K562 (cell line): Measurements from ENCODE around the gene FCGR3A. TPM values are rescaled to one million over a fixed set of nuclear protein-coding genes. Genes with fewer than 3 reads are reported as not detected.

Experiments used
- FOXM1 ChIP-seq, 2 experiments: fragments of 450-650 bp in 1 of 2; sonication (generic) in 1 of 2; formaldehyde crosslinking in 1 of 2; IDR thresholded peaks; 2 replicates each; pipeline versions ENCODE4 v1.6.1 to v1.9.0; 2017 to 2022; ENCODE audit warnings: low read depth in 2 of 2, mild to moderate bottlenecking in 2 of 2, missing genetic modification reagents in 1 of 2, moderate library complexity in 1 of 2
- HMG20A ChIP-seq: fragments of 450-650 bp; formaldehyde crosslinking; conservative IDR thresholded peaks from 2 replicates; pipeline ENCODE4 v1.4.0; 2020; ENCODE audit warnings: mild to moderate bottlenecking, mixed read lengths
- ID3 ChIP-seq, 2 experiments: fragments of 250-450 bp in 1 of 2; fragments of 450-650 bp in 1 of 2; sonication (Bioruptor Pico) in 1 of 2; IDR thresholded peaks; 2 replicates each; pipeline versions ENCODE4 v1.6.1 to v1.8.0; 2016 to 2021; ENCODE audit warnings: mild to moderate bottlenecking in 2 of 2, moderate library complexity in 2 of 2, missing compliant biosample characterization in 1 of 2, missing genetic modification characterization in 1 of 2
- NFIC ChIP-seq: fragments of 450-650 bp; IDR thresholded peaks from 2 replicates; pipeline ENCODE4 v1.6.1; 2017; ENCODE audit warnings: mild to moderate bottlenecking, inconsistent platforms
- PTBP1 ChIP-seq: fragments of 200-400 bp; formaldehyde crosslinking; IDR thresholded peaks from 2 replicates; pipeline ENCODE4 v1.6.1; 2017; ENCODE audit warnings: low read depth, low read length
- RBFOX2 ChIP-seq: fragments of 200-400 bp; formaldehyde crosslinking; IDR thresholded peaks from 2 replicates; pipeline ENCODE4 v1.6.1; 2017; ENCODE audit warnings: low read depth, mild to moderate bottlenecking, low read length, moderate library complexity
- RFX1 ChIP-seq: fragments of 450-650 bp; IDR thresholded peaks from 2 replicates; pipeline ENCODE4 v1.6.1; 2016; ENCODE audit warnings: mild to moderate bottlenecking, moderate library complexity
- ZMIZ1 ChIP-seq, 2 experiments: fragments of 150-350 bp in 1 of 2; IDR thresholded peaks; 2 replicates each; pipeline ENCODE4 v1.6.1; 2012 to 2016; ENCODE audit warnings: low read depth in 2 of 2, low read length in 2 of 2, mild to moderate bottlenecking in 1 of 2, moderate library complexity in 1 of 2
- ZNF165 ChIP-seq: fragments of 250-450 bp; sonication (Bioruptor Pico); IDR thresholded peaks from 2 replicates; pipeline ENCODE4 v1.4.0; 2020; ENCODE audit warnings: borderline replicate concordance
- polyA plus RNA-seq, 8 experiments: library from polyadenylated mRNA; depleted of rRNA in 4 of 8; stranded (reverse) in 5 of 8; unstranded in 3 of 8; fragments of >200 nt; fragmentation: Nextera tagmentation in 2 of 8; fragmentation: Illumina TruSeq in 1 of 8; extraction: Ambion mirVana in 2 of 8; extraction: Trizol in 1 of 8; gene quantifications; 2 replicates each; pipeline versions ENCODE4 v1.2.1 to v1.2.3, GENCODE V29; 2011 to 2014; ENCODE audit warnings: inconsistent platforms in 1 of 8, missing spikeins in 1 of 8
- total RNA-seq, 7 experiments: library from RNA; depleted of rRNA in 6 of 7; stranded (reverse); fragments of >200 nt in 6 of 7; fragmentation: Illumina TruSeq in 2 of 7; extraction: Trizol in 2 of 7; gene quantifications; 2 replicates each; pipeline versions ENCODE4 v1.2.1 to v1.2.3, GENCODE V29; 2011 to 2021; ENCODE audit warnings: low replicate concordance in 1 of 7
- TF ChIP-seq, protein P1 (sequence below): fragments of 450-650 bp; formaldehyde crosslinking; IDR thresholded peaks from 2 replicates; pipeline ENCODE4 v1.4.0; 2020; ENCODE audit warnings: mild to moderate bottlenecking, moderate library complexity
- TF ChIP-seq, protein P2 (sequence below): sonication (generic); formaldehyde crosslinking; IDR thresholded peaks from 2 replicates; pipeline ENCODE4 v1.9.0; 2022; ENCODE audit warnings: mild to moderate bottlenecking, missing genetic modification reagents

The FCGR3A gene
- total and polyA plus RNA-seq, 9 of the 15 experiments (the other 6 are each of a cell fraction or from before 2014, with no cell fraction given) = 0.04 to 0.29 (median 0.14) TPM; not detected in 3

DNA sequence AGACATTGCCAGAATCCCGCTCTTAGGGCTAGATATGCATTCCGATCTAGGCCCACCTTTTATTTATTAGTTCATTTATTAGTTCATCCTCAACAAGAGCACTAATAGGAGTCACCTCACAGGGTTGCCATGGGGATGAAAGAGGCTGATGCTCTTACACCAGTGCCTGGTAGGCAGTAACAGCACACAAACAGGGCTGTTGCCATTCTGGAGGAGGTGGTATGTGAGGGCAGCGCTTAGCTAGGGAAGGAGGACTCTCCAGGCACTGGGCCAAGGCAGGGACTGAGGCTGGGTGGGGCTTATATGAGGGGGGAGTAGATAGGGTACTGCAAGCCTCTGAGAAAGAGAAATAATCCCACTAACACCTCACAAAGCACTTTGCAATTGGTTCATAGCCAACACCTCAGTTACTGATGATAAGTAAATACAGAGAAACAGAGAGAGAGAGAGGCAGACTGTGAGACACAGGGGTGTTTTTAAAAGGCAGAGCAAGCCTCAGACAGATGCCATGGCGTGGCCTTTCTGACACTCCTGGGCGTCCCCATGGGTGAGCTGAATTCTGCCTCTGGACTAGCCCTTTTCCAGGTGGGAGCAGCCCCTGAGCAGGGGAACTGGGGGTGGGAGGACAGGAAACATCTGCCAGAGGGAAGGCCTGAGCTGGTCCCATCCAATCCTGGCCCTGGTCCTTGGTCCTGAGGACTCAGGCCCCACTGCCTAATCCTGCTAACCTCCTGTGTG lies 38.4 kb downstream of the FCGR3A start (continued):
- no peak for TF ChIP-seq ID3 (CRISPR knock-in tag; IDR thresholded peaks at IDR 0.05)
- TF ChIP-seq ID3 (tag; IDR thresholded peaks at IDR 0.05) = no peak
- peak; percentile 81 for TF ChIP-seq NFIC
- no peak for TF ChIP-seq HMG20A (CRISPR knock-in tag)
- TF ChIP-seq, protein P1, sequence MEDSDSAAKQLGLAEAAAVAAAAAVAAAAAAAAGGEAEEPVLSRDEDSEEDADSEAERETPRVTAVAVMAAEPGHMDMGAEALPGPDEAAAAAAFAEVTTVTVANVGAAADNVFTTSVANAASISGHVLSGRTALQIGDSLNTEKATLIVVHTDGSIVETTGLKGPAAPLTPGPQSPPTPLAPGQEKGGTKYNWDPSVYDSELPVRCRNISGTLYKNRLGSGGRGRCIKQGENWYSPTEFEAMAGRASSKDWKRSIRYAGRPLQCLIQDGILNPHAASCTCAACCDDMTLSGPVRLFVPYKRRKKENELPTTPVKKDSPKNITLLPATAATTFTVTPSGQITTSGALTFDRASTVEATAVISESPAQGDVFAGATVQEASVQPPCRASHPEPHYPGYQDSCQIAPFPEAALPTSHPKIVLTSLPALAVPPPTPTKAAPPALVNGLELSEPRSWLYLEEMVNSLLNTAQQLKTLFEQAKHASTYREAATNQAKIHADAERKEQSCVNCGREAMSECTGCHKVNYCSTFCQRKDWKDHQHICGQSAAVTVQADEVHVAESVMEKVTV (CRISPR knock-in tag) = no peak
- TF ChIP-seq RFX1 = peak; percentile 69
- no peak for TF ChIP-seq FOXM1 (IDR thresholded peaks at IDR 0.05; ENCODE audit: low read depth)
- no peak for TF ChIP-seq FOXM1 (CRISPR knock-in tag; IDR thresholded peaks at IDR 0.05; ENCODE audit: low read depth)
- TF ChIP-seq RBFOX2 = peak; percentile 38; the same call in 1 of the 2 replicates
- no peak for TF ChIP-seq PTBP1
- TF ChIP-seq, protein P2, sequence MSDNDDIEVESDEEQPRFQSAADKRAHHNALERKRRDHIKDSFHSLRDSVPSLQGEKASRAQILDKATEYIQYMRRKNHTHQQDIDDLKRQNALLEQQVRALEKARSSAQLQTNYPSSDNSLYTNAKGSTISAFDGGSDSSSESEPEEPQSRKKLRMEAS (CRISPR knock-in tag) = no peak
- TF ChIP-seq ZMIZ1 (IDR thresholded peaks at IDR 0.05; ENCODE audit: low read depth in 2 of 2, low read length in 2 of 2) = no peak
- no peak for TF ChIP-seq ZNF165
